Hematopoietic multipotent progenitor cell treated with erythropoietin and hydrocortisone succinate and interleukin-3 and kit ligand, for 6 days (in vitro differentiated cells): ENCODE results near the gene LRP1B.

ENCODE experiments used
- DNase-seq: peaks from one replicate; pipeline ENCODE4 v3.0.0-alpha.2; 2015

LRP1B gene

GRCh38 chr2:142131010-142131669 lies at the start of gene LRP1B:
LRP1B (minus strand) TSS chr2:142131016; CDS start chr2:142130729, 287 bp downstream.
- DNase-seq = peak; percentile 7

- no peak for DNase-seq
Measured at GRCh38 chr2:142179686-142180085, 48.9 kb upstream of the LRP1B start.

- no peak for DNase-seq
Measured at GRCh38 chr2:142178604-142179003, 47.8 kb upstream of the LRP1B start.

GRCh38 chr2:142176941-142177340 lies 46.1 kb upstream of the LRP1B start:
- no peak for DNase-seq

GRCh38 chr2:142175813-142176338 lies 45.1 kb upstream of the LRP1B start:
- DNase-seq = no peak

- no peak for DNase-seq
Measured at GRCh38 chr2:142174176-142174575, 43.4 kb upstream of the LRP1B start.

GRCh38 chr2:142170847-142171246 lies 40.0 kb upstream of the LRP1B start:
- DNase-seq = no peak

- DNase-seq = peak; percentile 38
Measured at GRCh38 chr2:142165790-142166189, 35.0 kb upstream of the LRP1B start.

GRCh38 chr2:142153601-142154000 lies 22.8 kb upstream of the LRP1B start:
- no peak for DNase-seq

GRCh38 chr2:142150453-142150852 lies 19.6 kb upstream of the LRP1B start:
- no peak for DNase-seq

GRCh38 chr2:142144547-142144946 lies 13.7 kb upstream of the LRP1B start:
- DNase-seq = no peak

GRCh38 chr2:142142595-142142994 lies 11.8 kb upstream of the LRP1B start:
- DNase-seq = no peak

- DNase-seq = peak; percentile 63
Measured at GRCh38 chr2:142140434-142140845, 9.6 kb upstream of the LRP1B start.

GRCh38 chr2:142139384-142139783 lies 8.6 kb upstream of the LRP1B start:
- DNase-seq = no peak

GRCh38 chr2:142136571-142136970 lies 5.8 kb upstream of the LRP1B start:
- DNase-seq = no peak

GRCh38 chr2:142134911-142135310 lies 4.1 kb upstream of the LRP1B start:
- no peak for DNase-seq

- peak; percentile 15 for DNase-seq
Measured at GRCh38 chr2:142130111-142131009, 456 bp downstream of the LRP1B start.

- no peak for DNase-seq
Measured at GRCh38 chr2:142128105-142128504, 2.7 kb downstream of the LRP1B start.

- DNase-seq = no peak
Measured at GRCh38 chr2:142127248-142127647, 3.6 kb downstream of the LRP1B start.

- no peak for DNase-seq
Measured at GRCh38 chr2:142124706-142125105, 6.1 kb downstream of the LRP1B start.

- DNase-seq = no peak
Measured at GRCh38 chr2:142119347-142119746, 11.5 kb downstream of the LRP1B start.

- DNase-seq = no peak
Measured at GRCh38 chr2:142112757-142113221, 18.0 kb downstream of the LRP1B start.

- no peak for DNase-seq
Measured at GRCh38 chr2:142104134-142104758, 26.6 kb downstream of the LRP1B start.
